GM12864 (cell line): ENCODE results near the gene SLC2A10.

Experiments used
- DNase-seq: peaks from one replicate; pipeline ENCODE4 v3.0.0-alpha.2; 2011; ENCODE audit warnings: low read depth
- H3K4me3 ChIP-seq: 2 replicates; pipeline ENCODE4 v1.5.1; 2011; ENCODE audit warnings: mild to moderate bottlenecking, low read depth, low read length, control low read depth
- TF ChIP-seq, protein P1 (sequence below): IDR thresholded peaks from 2 replicates; pipeline ENCODE4 v1.5.1; 2011; ENCODE audit warnings: low read depth, mild to moderate bottlenecking, moderate library complexity, low read length, control low read depth, inconsistent platforms; ENCODE audit errors: missing control alignments

Gene SLC2A10

DNA sequence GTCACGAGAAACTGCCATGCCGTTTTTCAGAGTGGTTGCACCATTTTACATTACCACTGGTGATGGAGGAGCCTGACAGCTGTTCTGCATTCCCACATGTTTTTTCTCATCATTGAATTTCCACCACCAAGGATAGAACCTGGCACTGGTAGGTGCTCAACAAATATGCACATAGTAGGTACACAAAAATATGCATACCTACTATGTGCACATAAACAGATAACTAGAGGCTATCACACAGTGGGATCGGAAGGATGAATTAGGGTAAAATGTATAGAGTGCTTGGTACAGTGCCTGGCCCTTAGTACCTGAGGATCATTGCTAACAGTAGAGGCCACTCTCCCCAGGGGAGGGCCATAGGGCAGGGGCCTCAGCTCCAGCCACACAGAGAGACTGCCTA, 47.0 kb downstream of the SLC2A10 start:
- H3K4me3 ChIP-seq: no peak overlapping the region
- TF ChIP-seq, protein P1, sequence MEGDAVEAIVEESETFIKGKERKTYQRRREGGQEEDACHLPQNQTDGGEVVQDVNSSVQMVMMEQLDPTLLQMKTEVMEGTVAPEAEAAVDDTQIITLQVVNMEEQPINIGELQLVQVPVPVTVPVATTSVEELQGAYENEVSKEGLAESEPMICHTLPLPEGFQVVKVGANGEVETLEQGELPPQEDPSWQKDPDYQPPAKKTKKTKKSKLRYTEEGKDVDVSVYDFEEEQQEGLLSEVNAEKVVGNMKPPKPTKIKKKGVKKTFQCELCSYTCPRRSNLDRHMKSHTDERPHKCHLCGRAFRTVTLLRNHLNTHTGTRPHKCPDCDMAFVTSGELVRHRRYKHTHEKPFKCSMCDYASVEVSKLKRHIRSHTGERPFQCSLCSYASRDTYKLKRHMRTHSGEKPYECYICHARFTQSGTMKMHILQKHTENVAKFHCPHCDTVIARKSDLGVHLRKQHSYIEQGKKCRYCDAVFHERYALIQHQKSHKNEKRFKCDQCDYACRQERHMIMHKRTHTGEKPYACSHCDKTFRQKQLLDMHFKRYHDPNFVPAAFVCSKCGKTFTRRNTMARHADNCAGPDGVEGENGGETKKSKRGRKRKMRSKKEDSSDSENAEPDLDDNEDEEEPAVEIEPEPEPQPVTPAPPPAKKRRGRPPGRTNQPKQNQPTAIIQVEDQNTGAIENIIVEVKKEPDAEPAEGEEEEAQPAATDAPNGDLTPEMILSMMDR: no peak
- DNase-seq: no peak

DNA sequence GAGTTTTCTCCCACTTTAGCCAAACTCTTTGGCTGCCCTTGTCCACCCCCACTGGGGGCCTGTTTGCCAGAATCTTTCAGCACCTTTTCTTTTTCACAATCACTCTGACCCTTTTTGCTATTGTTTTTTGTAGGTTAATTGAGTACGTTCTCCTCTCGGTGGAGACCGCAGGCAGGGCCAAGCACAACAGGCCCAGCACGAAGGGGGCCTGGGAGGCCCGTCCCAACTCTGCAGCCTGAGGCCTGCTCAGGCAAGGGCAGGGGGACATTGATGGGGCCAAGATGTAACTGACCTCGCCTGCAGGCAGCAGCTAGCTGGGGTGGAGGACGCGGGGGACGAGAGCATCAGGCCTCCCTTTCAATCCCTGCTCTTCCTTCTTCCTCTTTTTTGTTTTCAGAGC, 47.7 kb downstream of the SLC2A10 start:
- TF ChIP-seq, protein P1: no peak
- no peak overlapping the region for H3K4me3 ChIP-seq
- no peak for DNase-seq

DNA sequence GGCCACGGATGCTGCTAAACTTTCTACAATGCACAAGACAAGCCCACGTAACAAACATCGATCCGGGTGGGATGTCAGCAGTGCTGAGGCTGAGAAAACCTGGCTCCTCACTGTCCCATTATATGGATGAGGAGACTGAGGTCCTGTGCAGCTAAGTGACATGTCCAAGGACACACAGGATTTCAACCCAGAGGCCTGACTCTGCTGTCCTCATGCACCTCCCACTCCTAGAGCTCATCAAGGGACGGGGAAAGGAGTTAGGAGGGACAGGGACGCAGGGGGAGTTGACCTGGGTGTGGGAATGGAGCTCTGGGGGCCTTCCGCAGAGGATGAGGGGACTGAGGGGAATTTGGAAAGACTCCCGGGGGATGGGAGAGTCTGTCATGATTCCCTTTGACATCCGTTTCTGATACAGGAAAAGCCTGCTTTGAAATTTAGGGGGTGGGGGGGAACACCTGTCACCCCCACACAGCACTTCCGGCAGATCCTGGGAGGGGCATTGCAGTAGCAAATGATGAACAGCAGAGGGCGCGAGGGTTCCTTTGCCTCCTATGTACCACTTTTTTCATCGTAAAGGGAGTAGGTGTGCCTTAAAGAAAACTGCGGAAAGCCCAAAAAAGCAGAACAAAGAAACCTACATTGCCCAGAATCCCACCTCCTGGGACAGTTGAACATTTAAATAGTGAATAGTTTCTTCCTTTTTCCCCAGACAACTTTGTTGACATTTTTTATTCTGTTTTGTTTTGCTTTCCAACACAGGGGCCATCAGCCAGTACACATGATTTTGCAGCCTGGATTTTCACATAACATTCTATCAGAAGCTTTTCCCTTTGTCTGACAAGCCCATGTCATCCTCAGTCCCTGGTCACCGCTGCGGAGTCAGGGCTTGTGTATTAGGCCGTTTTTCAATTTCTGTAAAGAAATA, 48.6 kb downstream of the SLC2A10 start:
- no peak overlapping the region for H3K4me3 ChIP-seq
- DNase-seq: peak; percentile 49
- TF ChIP-seq, protein P1: peak; percentile 99

DNA sequence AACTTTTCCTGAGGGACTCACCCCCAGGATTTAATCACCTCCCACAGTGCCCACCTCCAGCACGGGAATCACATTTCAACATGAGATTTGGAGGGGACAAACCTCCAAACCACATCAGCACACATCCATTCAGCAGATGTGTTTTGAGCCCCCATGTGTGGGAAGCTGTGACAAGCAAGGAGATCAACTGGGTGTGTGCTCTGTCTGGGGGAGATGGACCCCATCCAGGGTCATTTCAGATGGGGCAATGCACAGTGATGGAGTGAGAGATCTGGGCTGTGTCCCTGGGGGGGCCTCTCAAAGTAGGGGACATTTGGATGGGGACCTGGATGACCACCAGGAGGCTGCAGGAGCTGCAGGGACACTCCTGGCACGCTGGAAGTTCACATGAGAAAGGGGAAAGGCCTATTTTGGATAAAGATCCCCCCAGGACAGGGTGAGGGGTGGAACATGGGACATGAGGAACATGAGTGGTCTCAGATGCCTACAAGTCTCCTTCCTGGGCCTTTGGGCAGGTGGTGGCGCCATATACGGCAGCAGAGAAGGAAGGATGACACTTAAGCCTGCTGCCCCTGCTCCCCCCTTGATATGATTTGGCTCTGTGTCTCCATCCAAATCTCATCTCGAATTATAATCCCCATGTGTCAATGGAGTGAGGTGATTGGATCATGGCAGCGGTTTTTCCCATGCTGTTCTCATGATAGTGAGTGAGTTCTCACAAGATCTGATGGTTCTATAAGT, 49.6 kb downstream of the SLC2A10 start:
- DNase-seq: no peak
- no peak overlapping the region for H3K4me3 ChIP-seq
- TF ChIP-seq, protein P1: peak; percentile 3

DNA sequence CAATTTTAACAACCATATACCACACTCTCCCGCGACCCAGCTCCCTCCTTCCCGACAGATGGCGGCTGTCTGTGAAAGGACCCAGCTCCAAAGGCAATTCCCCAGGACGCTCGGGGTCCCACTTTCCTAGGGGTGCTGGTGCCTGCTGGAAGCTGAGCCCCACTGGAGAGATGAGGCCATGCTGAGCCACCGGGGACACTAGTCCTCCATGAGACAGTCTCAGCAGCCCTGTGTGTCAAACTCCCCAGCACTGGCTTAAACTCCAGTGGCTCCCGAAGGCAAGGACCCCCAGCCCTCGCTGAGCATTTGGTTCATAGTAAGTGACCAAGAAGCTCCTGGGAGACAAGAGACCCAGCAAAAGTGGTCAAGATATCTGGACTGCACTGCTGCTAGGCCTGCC, 52.1 kb downstream of the SLC2A10 start:
- no peak overlapping the region for H3K4me3 ChIP-seq
- TF ChIP-seq, protein P1: peak; percentile 8
- no peak for DNase-seq

DNA sequence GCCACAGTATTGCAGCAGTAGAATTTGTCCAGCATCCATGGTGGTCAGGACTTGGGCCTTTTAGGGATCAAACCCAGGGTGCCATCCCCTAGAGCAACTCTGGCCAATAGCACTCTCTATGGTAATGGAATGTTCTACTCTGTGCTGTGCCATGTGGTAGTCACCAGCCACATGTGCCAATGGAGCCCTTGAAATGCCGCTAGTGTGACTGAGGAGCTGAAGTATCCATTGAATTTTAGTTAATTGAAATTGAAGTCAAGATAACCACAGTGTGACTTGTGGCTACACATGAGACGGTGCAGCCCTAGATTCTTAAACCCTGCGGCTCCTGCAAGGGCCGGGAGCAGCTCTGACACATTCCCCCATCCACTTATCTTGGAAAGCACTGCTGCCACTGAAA, 54.6 kb downstream of the SLC2A10 start:
- no peak overlapping the region for H3K4me3 ChIP-seq
- TF ChIP-seq, protein P1: no peak
- no peak for DNase-seq
